Uterus (tissue), 4 donors: Measurements from ENCODE around the gene CSH1. TPM values are rescaled to one million over a fixed set of nuclear protein-coding genes. Genes with fewer than 3 reads are reported as not detected.

Source experiments
- DNase-seq, 2 donors: peaks; one replicate each; pipeline ENCODE4 v3.0.0-alpha.2; 2019 to 2020
- H3K27ac ChIP-seq, 2 donors: fragments of 200-600 bp; sonication (generic); 1 replicate in 1 of 2; 2 replicates in 1 of 2; pipeline ENCODE4 v1.5.1; 2016 to 2018
- H3K27me3 ChIP-seq, 2 donors: fragments of 200-600 bp; sonication (generic); one replicate each; pipeline ENCODE4 v1.5.1; 2018 to 2019; ENCODE audit warnings: control low read depth in 1 of 2
- H3K36me3 ChIP-seq, 2 donors: fragments of 200-600 bp; sonication (generic); one replicate each; pipeline ENCODE4 v1.5.1; 2019; ENCODE audit warnings: control low read depth in 1 of 2
- H3K4me1 ChIP-seq, 2 donors: fragments of 200-600 bp; sonication (generic); one replicate each; pipeline ENCODE4 v1.5.1; 2018 to 2019; ENCODE audit warnings: control low read depth in 1 of 2
- H3K4me3 ChIP-seq, 2 donors: fragments of 200-600 bp; sonication (generic); 1 replicate in 1 of 2; 2 replicates in 1 of 2; pipeline ENCODE4 v1.5.1; 2018 to 2019; ENCODE audit warnings: mild to moderate bottlenecking in 1 of 2
- H3K9me3 ChIP-seq, 2 donors: fragments of 200-600 bp; sonication (generic); one replicate each; pipeline ENCODE4 v1.5.1; 2019; ENCODE audit warnings: control low read depth in 1 of 2
- POLR2A ChIP-seq, 2 donors: fragments of 450-650 bp; IDR thresholded peaks; one replicate each; pipeline ENCODE4 v1.6.1; 2016; ENCODE audit warnings: antibody characterized with exemption in 2 of 2, mild to moderate bottlenecking in 1 of 2, moderate library complexity in 1 of 2
- intact Hi-C: fragments of 100-400 bp; cut with DNase I; formaldehyde crosslinking; loops from one replicate; pipeline ENCODE4 v1.15.1; 2023; ENCODE audit warnings: low total_unique reads
- small RNA-seq: library from RNA; depleted of rRNA; stranded (forward); fragments of <200 nt; gene quantifications from one replicate; pipeline ENCODE3, GENCODE V24; 2016
- total RNA-seq, 4 donors: library from RNA; depleted of rRNA in 3 of 4; stranded (reverse); fragments of >200 nt in 3 of 4; gene quantifications; one replicate each; pipeline versions ENCODE4 v1.1.0 to v1.2.4, GENCODE V29; 2014 to 2023
- TF ChIP-seq, protein P1 (sequence below), 4 experiments: fragments of 200-600 bp in 2 of 4; fragments of 450-650 bp in 2 of 4; sonication (generic) in 2 of 4; IDR thresholded peaks; one replicate each; pipeline ENCODE4 v1.5.1; 2016 to 2019; ENCODE audit warnings: antibody characterized with exemption in 4 of 4, mild to moderate bottlenecking in 2 of 4, moderate library complexity in 1 of 4
- donor health status: DM: yes; HTN: yes; CAD: no.

The CSH1 gene
- total RNA-seq, 4 donors from 2014 or later = not detected

DNA sequence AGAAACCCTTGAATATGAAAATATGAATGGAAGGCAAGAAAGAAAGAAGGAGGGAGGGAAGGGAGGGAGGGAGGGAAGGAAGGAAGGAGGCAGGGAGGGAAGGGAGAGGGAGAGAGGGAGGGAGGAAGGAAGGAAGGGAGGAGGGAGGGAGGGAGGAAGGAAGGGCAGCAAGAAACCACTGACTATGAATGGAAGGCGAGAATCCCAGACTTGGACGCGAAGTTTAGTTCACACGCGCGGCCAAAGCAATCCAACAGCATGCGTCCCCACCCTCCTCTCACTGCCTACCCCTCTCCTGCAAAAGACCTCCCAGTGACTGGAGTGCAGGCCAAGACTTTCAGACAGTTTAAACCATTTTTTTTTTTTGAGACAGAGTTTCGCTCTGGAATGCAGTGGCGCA, 46.0 kb downstream of the CSH1 start:
- no peaks in the 10 kb centered on the region for H3K4me1 ChIP-seq

DNA sequence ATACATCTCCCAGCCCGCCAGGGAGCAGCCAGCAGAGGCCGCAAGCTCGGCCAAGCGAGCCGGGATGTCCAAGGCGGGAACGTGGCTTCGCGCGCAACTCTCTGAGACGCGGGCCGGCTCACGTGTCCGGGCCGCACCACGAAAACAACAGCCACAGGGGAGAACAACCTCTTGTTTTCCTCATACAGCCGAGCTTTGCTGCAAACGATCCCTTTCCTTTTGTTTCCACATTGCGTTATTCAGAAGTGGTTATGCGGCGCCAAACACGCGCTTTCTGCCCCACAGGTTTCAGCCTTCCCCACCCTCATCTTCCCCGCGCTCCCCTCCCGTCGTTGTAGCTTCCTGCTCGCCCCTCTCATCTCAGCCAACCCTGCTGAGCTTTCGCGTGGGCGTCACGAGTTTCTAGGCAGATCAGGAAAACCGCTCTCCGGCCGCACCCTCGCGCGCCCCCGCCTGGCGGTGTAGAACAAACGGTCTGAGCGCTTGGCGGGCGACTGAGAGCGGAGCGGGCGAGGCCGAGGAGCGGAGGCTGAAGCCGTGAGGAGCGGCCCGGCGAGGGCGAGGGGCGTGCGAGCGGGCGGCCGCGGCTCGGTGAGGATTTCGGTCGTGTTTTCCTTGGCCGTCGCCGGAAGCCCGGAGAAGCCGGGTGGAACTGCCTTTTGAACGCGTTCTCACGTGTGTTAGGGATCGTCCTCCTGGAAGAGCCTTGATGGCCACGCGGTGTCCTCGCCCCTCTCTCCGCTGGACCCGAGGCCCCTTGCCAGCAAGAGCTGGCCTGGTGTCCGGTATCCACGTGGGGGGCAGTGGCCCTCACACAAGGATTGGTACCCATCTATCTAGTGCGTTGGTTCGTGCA, 47.3 kb downstream of the CSH1 start:
- Histone ChIP-seq H3K4me3 (peak overlapping the region; percentile 9 to 27), H3K9me3 (no peaks in the 10 kb centered on the region), H3K27ac (peak overlapping the region in 1 of 2 donors; percentile 19), H3K36me3 (no peaks in the 10 kb centered on the region), H3K27me3 (no peaks in the 10 kb centered on the region), H3K4me1 (no peaks in the 10 kb centered on the region)
- TF ChIP-seq, protein P1, sequence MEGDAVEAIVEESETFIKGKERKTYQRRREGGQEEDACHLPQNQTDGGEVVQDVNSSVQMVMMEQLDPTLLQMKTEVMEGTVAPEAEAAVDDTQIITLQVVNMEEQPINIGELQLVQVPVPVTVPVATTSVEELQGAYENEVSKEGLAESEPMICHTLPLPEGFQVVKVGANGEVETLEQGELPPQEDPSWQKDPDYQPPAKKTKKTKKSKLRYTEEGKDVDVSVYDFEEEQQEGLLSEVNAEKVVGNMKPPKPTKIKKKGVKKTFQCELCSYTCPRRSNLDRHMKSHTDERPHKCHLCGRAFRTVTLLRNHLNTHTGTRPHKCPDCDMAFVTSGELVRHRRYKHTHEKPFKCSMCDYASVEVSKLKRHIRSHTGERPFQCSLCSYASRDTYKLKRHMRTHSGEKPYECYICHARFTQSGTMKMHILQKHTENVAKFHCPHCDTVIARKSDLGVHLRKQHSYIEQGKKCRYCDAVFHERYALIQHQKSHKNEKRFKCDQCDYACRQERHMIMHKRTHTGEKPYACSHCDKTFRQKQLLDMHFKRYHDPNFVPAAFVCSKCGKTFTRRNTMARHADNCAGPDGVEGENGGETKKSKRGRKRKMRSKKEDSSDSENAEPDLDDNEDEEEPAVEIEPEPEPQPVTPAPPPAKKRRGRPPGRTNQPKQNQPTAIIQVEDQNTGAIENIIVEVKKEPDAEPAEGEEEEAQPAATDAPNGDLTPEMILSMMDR (IDR thresholded peaks at IDR 0.05) = peak; percentile 45 to 70 (median 64)
- TF ChIP-seq POLR2A (IDR thresholded peaks at IDR 0.05) = no peak
- intact Hi-C loops = loop anchor here (5.0 kb wide), 1 partner anchor 398 kb away; no protein-coding TSS in a partner anchor
- peak; percentile 84 to 86 for DNase-seq

More for the DNA sequence above, 46.0 kb downstream of the CSH1 start:
- no peak overlapping the region for H3K27ac ChIP-seq
- no peaks in the 10 kb centered on the region for H3K36me3 ChIP-seq
- H3K4me3 ChIP-seq = no peak overlapping the region
- H3K9me3 ChIP-seq = no peaks in the 10 kb centered on the region
- DNase-seq = no peak
- TF ChIP-seq, protein P1 (IDR thresholded peaks at IDR 0.05) = no peak
- intact Hi-C loops = no loop called here
- H3K27me3 ChIP-seq = no peaks in the 10 kb centered on the region

DNA sequence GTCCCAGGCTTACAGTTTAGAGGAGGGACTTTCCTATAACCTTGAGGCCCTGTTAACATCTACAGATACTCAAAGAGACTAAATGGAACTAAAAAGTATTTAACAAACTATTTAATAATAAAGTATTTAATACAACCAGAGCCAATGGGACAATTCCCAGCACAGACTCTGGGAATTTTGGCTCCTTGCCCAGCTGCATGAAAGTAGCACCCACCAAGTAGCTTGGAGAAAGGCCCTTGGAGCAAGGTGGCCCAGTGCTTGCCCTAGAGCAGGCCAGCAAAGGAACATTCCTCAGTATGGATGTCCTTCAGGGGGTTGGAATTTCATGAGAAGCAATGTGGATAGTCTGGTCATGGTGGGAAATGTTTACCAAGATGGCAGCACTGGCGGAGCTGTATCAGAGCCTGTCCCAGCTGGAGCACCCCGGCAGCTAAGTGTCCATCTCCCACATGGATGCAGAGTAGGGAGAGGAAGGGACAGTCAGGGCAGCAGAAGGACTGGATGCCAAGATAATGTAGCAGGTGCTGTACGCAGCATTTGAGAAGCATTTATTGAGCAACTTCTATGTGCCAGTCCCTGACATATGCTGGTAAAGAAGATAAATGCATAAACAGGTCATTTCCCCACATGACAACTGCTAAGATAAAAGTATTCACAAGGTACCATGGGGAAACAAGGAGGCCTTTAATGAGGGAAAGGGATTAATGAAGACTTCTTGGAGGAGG, 48.7 kb downstream of the CSH1 start:
- H3K27me3 ChIP-seq = peaks cover 0 to under 1% of the 10 kb centered on the region in 2 donors
- DNase-seq = no peak
- no peak overlapping the region for H3K27ac ChIP-seq
- no peak overlapping the region for H3K4me3 ChIP-seq
- H3K36me3 ChIP-seq = no peaks in the 10 kb centered on the region
- no peaks in the 10 kb centered on the region for H3K4me1 ChIP-seq
- TF ChIP-seq, protein P1 (IDR thresholded peaks at IDR 0.05) = no peak
- TF ChIP-seq POLR2A (IDR thresholded peaks at IDR 0.05) = no peak
- intact Hi-C loops = loop anchor here (5.0 kb wide), 1 partner anchor 400 kb away; no protein-coding TSS in a partner anchor
- no peaks in the 10 kb centered on the region for H3K9me3 ChIP-seq

DNA sequence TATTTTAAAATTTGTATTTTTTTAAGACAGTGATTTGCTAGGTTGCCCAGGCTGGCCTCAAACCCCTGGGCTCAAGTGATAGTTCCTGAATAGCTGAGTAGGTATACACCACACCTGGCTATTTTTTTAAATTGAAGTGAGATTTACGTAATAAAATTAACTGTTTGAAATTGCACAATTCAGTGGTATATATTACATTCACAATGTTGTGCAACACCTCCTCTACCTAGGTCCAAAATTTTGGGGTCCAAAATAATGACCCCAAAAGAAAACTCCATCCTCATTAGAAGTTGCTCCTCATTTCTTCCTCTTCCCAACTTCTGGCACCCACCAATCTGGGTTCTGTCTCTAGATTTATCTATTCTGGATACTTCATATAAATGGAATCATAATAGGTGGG, 50.9 kb downstream of the CSH1 start:
- Histone ChIP-seq H3K36me3 (no peaks in the 10 kb centered on the region), H3K4me3 (no peak overlapping the region), H3K9me3 (no peaks in the 10 kb centered on the region), H3K4me1 (peaks cover 5 to 8% of the 10 kb centered on the region in 2 donors), H3K27me3 (peaks cover 0 to 3% of the 10 kb centered on the region in 2 donors), H3K27ac (no peak overlapping the region)
- intact Hi-C loops = loop anchor here (5.0 kb wide), 1 partner anchor 402 kb away; no protein-coding TSS in a partner anchor
- no peak for DNase-seq
- TF ChIP-seq, protein P1 (IDR thresholded peaks at IDR 0.05) = no peak
- TF ChIP-seq POLR2A (IDR thresholded peaks at IDR 0.05) = no peak

Small RNA genes within 50 kb of the gene (small RNA-seq; reads per million reads assigned to genes)
- gene AC040958.1 (not detected), gene AC127029.1 (not detected), gene GH1 (not detected)

Other genes starting within 250 kb of the CSH1 start
- gene LIMD2, start 196.4 kb downstream of the CSH1 start, total RNA-seq = 10 to 100 TPM in 3 of 4 donors, 1 to 10 TPM in 1; 3.8 to 23.2 (median 11.8) TPM
- 10 to 100 TPM; 14.1 to 60.9 (median 27.9) TPM for gene STRADA, start 154.8 kb downstream of the CSH1 start, total RNA-seq
- gene CCDC47, start 123.0 kb downstream of the CSH1 start, total RNA-seq = 10 to 100 TPM; 15.1 to 91.5 (median 49.3) TPM
- 100 to 1,000 TPM in 3 of 4 donors, 10 to 100 TPM in 1; 89.9 to 180 (median 150) TPM for gene DDX42, start 122.4 kb downstream of the CSH1 start, total RNA-seq
- 100 to 1,000 TPM in 1 of 4 donors, 10 to 100 TPM in 3; 12.6 to 103 (median 40.2) TPM for gene PSMC5, start 69.1 kb downstream of the CSH1 start, total RNA-seq
- gene FTSJ3, start 68.9 kb downstream of the CSH1 start, total RNA-seq = 10 to 100 TPM; 29.7 to 64.7 (median 53.3) TPM
- 100 to 1,000 TPM in 2 of 4 donors, 10 to 100 TPM in 2; 72.9 to 205 (median 101) TPM for gene SMARCD2, start 53.9 kb downstream of the CSH1 start, total RNA-seq
- gene CSH2, start 22.9 kb downstream of the CSH1 start, total RNA-seq = not detected
- not detected for gene GH2, start 14.6 kb downstream of the CSH1 start, total RNA-seq
- not detected for gene CSHL1, start 14.7 kb upstream of the CSH1 start, total RNA-seq
- not detected for gene GH1, start 22.3 kb upstream of the CSH1 start, total RNA-seq
- gene CD79B, start 35.8 kb upstream of the CSH1 start, total RNA-seq = 10 to 100 TPM in 1 of 4 donors, 1 to 10 TPM in 2, under 1 TPM in 1; 0.29 to 13.4 (median 4.9) TPM
- under 1 TPM in 2 of 4 donors, not detected in 2; 0.14 to 0.24 TPM for gene SCN4A, start 76.3 kb upstream of the CSH1 start, total RNA-seq
- gene PRR29, start 101.8 kb upstream of the CSH1 start, total RNA-seq = 1 to 10 TPM in 2 of 4 donors, under 1 TPM in 1, not detected in 1; 0.29 to 2.8 (median 1.5) TPM
- 100 to 1,000 TPM in 1 of 4 donors, 10 to 100 TPM in 3; 20.6 to 108 (median 42.4) TPM for gene ICAM2, start 124.1 kb upstream of the CSH1 start, total RNA-seq
- 10 to 100 TPM in 3 of 4 donors, 1 to 10 TPM in 1; 4.4 to 56.5 (median 15.0) TPM for gene ERN1, start 233.6 kb upstream of the CSH1 start, total RNA-seq